Endothelial cell of umbilical vein (primary cell): ENCODE measurements around the gene EFCAB5. TPM values are rescaled to one million over a fixed set of nuclear protein-coding genes. Genes with fewer than 3 reads are reported as not detected.
"Not testable (repeated sequence)": the region's sequence is repeated elsewhere in the genome, so short reads cannot be mapped to it uniquely, and the experiment has no call there.

Experiments
- BruUV-seq: library from RNA; stranded (reverse); fragments of 400-500 nt; replicated peaks from 2 replicates; lab custom pipeline; 2021; lab: Mats Ljungman, UMichigan
- CTCF ChIA-PET: fragments of 300-600, 350-600 bp; sonication (Branson Sonifier 250); formaldehyde crosslinking; loops from one replicate; lab custom pipeline; 2021; ENCODE audit warnings: antibody characterized with exemption, inconsistent platforms; lab: Charles Lee
- POLR2A ChIA-PET: fragments of 300-600, 350-600 bp; sonication (Branson Sonifier 250); formaldehyde crosslinking; loops from one replicate; lab custom pipeline; 2021; ENCODE audit warnings: antibody characterized with exemption, inconsistent platforms; lab: Charles Lee
- DNase-seq: peaks from one replicate; pipeline ENCODE4 v3.0.0-alpha.2; 2011; ENCODE audit warnings: low read depth, low spot score
- FAIRE-seq: peaks from 2 replicates; lab custom pipeline; 2011; peaks lifted over from hg19 to GRCh38; lab: Jason Lieb, UNC
- H2AFZ ChIP-seq: 2 replicates; pipeline ENCODE4 v1.6.0; 2012; ENCODE audit warnings: low read depth, low read length, control low read depth, inconsistent platforms
- H3K27ac ChIP-seq: 2 replicates; pipeline ENCODE4 v1.5.1; 2011; ENCODE audit warnings: low read depth, mild to moderate bottlenecking, control low read depth, low read length, moderate library complexity; ENCODE audit not compliant: insufficient read depth
- H3K27me3 ChIP-seq, 2 experiments: 2 replicates each; pipeline versions ENCODE4 v1.6.0 to v1.6.1; 2011; ENCODE audit warnings: low read length in 2 of 2, mixed read lengths in 1 of 2; ENCODE audit not compliant: control insufficient read depth in 2 of 2, insufficient read depth in 2 of 2
- H3K36me3 ChIP-seq, 2 experiments: 2 replicates in 1 of 2; 3 replicates in 1 of 2; pipeline ENCODE4 v1.5.1; 2011; ENCODE audit warnings: low read length in 2 of 2, mild to moderate bottlenecking in 1 of 2, moderate library complexity in 1 of 2; ENCODE audit not compliant: control insufficient read depth in 2 of 2, insufficient read depth in 2 of 2; ENCODE audit errors: extremely low read depth in 1 of 2
- H3K4me1 ChIP-seq: 3 replicates; pipeline ENCODE4 v1.5.1; 2011; ENCODE audit warnings: mild to moderate bottlenecking, low read length; ENCODE audit not compliant: control insufficient read depth, insufficient read depth; ENCODE audit errors: extremely low read depth
- H3K4me2 ChIP-seq: 2 replicates; pipeline ENCODE4 v1.6.1; 2011; ENCODE audit warnings: low read length, control low read depth, mixed read lengths; ENCODE audit not compliant: insufficient read depth
- H3K4me3 ChIP-seq, 3 experiments: fragments of 200-600 bp in 1 of 3; sonication (generic), shearing (Covaris generic) in 1 of 3; replicated peaks in 1 of 3; 2 replicates each; pipeline ENCODE4 v1.5.1; 2011 to 2016; ENCODE audit warnings: control low read depth in 3 of 3, low read length in 3 of 3, mild to moderate bottlenecking in 2 of 3, inconsistent platforms in 1 of 3, low read depth in 1 of 3, moderate library complexity in 1 of 3; ENCODE audit not compliant: insufficient read depth in 1 of 3
- H3K79me2 ChIP-seq: 2 replicates; pipeline ENCODE4 v1.6.0; 2012; ENCODE audit warnings: low read length, inconsistent platforms; ENCODE audit not compliant: control insufficient read depth, insufficient read depth
- H3K9ac ChIP-seq: replicated peaks from 2 replicates; pipeline ENCODE3; 2011; ENCODE audit warnings: low read length, control low read depth; ENCODE audit not compliant: insufficient read depth; ENCODE audit errors: extremely low read depth
- H3K9me1 ChIP-seq: replicated peaks from 3 replicates; pipeline ENCODE4 v1.6.0; 2011; ENCODE audit warnings: mild to moderate bottlenecking, low read length; ENCODE audit not compliant: control insufficient read depth, insufficient read depth; ENCODE audit errors: extremely low read depth
- H3K9me3 ChIP-seq: replicated peaks from 2 replicates; pipeline ENCODE4 v1.5.1; 2012; ENCODE audit warnings: low read length, inconsistent platforms; ENCODE audit not compliant: control insufficient read depth, insufficient read depth
- H4K20me1 ChIP-seq: replicated peaks from 2 replicates; pipeline ENCODE3; 2011; ENCODE audit warnings: mild to moderate bottlenecking, low read length; ENCODE audit not compliant: control insufficient read depth, insufficient read depth; ENCODE audit errors: extremely low read depth
- CTCF ChIP-seq, 2 donors: IDR thresholded peaks; 1 replicate in 1 of 2; 2 replicates in 1 of 2; pipeline ENCODE4 v1.5.1; 2011; ENCODE audit warnings: low read length in 2 of 2, mild to moderate bottlenecking in 2 of 2, moderate library complexity in 2 of 2, control low read depth in 1 of 2, inconsistent platforms in 1 of 2, low read depth in 1 of 2; ENCODE audit not compliant: insufficient read depth in 1 of 2; ENCODE audit errors: extremely low read depth in 1 of 2
- EZH2 ChIP-seq: IDR thresholded peaks from 2 replicates; pipeline ENCODE4 v1.6.1; 2012; ENCODE audit warnings: borderline replicate concordance, low read depth, mild to moderate bottlenecking, moderate library complexity, low read length, inconsistent platforms; ENCODE audit not compliant: severe bottlenecking
- FOS ChIP-seq: IDR thresholded peaks from 2 replicates; pipeline ENCODE4 v1.6.1; 2011; ENCODE audit warnings: mild to moderate bottlenecking, low read length, moderate library complexity, borderline replicate concordance; ENCODE audit not compliant: insufficient read depth
- GATA2 ChIP-seq: IDR thresholded peaks from 2 replicates; pipeline ENCODE4 v1.7.0; 2011; ENCODE audit warnings: low read depth, mild to moderate bottlenecking, moderate library complexity, mixed read lengths, low read length; ENCODE audit not compliant: insufficient read length, insufficient read depth
- JUN ChIP-seq: IDR thresholded peaks from 2 replicates; pipeline ENCODE4 v1.6.1; 2011; ENCODE audit warnings: borderline replicate concordance, low read depth; ENCODE audit not compliant: insufficient read length, insufficient read depth
- MAX ChIP-seq: IDR thresholded peaks from 2 replicates; pipeline ENCODE4 v1.6.1; 2011; ENCODE audit not compliant: insufficient read depth, insufficient read length
- MYC ChIP-seq: IDR thresholded peaks from one replicate; pipeline ENCODE4 v1.6.1; 2011; ENCODE audit warnings: mild to moderate bottlenecking, low read depth, low read length
- POLR2A ChIP-seq: IDR thresholded peaks from 2 replicates; pipeline ENCODE4 v1.6.1; 2012; ENCODE audit warnings: low read depth, mild to moderate bottlenecking, control low read depth, low read length
- POLR2AphosphoS5 ChIP-seq: IDR thresholded peaks from 2 replicates; pipeline ENCODE4 v1.6.1; 2012; ENCODE audit warnings: low read depth, mild to moderate bottlenecking, control low read depth, low read length, moderate library complexity; ENCODE audit not compliant: insufficient read depth
- dilution Hi-C: fragments of 300-500 bp; cut with MboI; formaldehyde crosslinking; loops from one replicate; pipeline ENCODE4 v1.15.0; 2019; ENCODE audit warnings: low sequenced_read_pairs; ENCODE audit not compliant: extremely low pct_ligation_motif_present
- intact Hi-C: fragments of 100-400 bp; cut with micrococcal nuclease; formaldehyde crosslinking; loops from one replicate; pipeline ENCODE4 v1.10.0; 2022
- polyA plus RNA-seq, 4 experiments: library from polyadenylated mRNA; depleted of rRNA in 3 of 4; stranded (reverse) in 3 of 4; unstranded in 1 of 4; fragments of >200 nt; gene quantifications; 2 replicates each; pipeline versions ENCODE4 v1.2.1 to v1.2.3, GENCODE V29; 2011 to 2012; ENCODE audit warnings: missing spikeins in 1 of 4
- total RNA-seq: library from RNA; stranded (reverse); gene quantifications from 2 replicates; pipeline ENCODE4 v1.2.3, GENCODE V29; 2021

The EFCAB5 gene
- total and polyA plus RNA-seq, 2 donors (not counting 3 experiments of a cell fraction or from before 2014, with no cell fraction given): 0.04 to 0.40 TPM

- dilution Hi-C loops: no loop called here
- POLR2A ChIA-PET: no interaction called here
- no peak for FAIRE-seq
Observed at GRCh38 chr17:29956225-29956624, 14.8 kb downstream of the EFCAB5 start.

GRCh38 chr17:29957488-29957887 lies 16.1 kb downstream of the EFCAB5 start:
- FAIRE-seq, H3K4me1 ChIP-seq, H3K4me2 ChIP-seq, H3K9ac ChIP-seq, H3K9me3 ChIP-seq, H2AFZ ChIP-seq, H3K9me1 ChIP-seq, intact Hi-C loops, H3K27me3 ChIP-seq, H3K27ac ChIP-seq, dilution Hi-C loops, DNase-seq, H3K4me3 ChIP-seq, POLR2A ChIA-PET, BruUV-seq, H3K79me2 ChIP-seq, H3K36me3 ChIP-seq, H4K20me1 ChIP-seq: not testable (repeated sequence)
- CTCF ChIA-PET: interaction anchor here (1.8 kb wide), 1 partner anchor 24 kb away, joined by 4 read pairs; no protein-coding TSS in a partner anchor

More at GRCh38 chr17:29956225-29956624, 14.8 kb downstream of the EFCAB5 start:
- Histone ChIP-seq H3K4me3 (no peak overlapping the region), H3K27ac (no peak overlapping the region), H3K9ac (no peak overlapping the region), H3K27me3 (peaks cover 0 to 2% of the 10 kb centered on the region in 2 experiments), H4K20me1 (no peaks in the 10 kb centered on the region), H2AFZ (no peak overlapping the region), H3K4me2 (no peak overlapping the region), H3K9me3 (no peaks in the 10 kb centered on the region), H3K36me3 (no peaks in the 10 kb centered on the region), H3K9me1 (no peaks in the 10 kb centered on the region), H3K4me1 (no peaks in the 10 kb centered on the region), H3K79me2 (no peaks in the 10 kb centered on the region)
- TF ChIP-seq MAX: no peak
- no peak for TF ChIP-seq POLR2A
- TF ChIP-seq FOS: no peak
- TF ChIP-seq GATA2: no peak
- no peak for TF ChIP-seq POLR2AphosphoS5
- no peak for TF ChIP-seq MYC
- no peak for TF ChIP-seq CTCF (IDR thresholded peaks at IDR 0.05; ENCODE audit: extremely low read depth in 1 of 2, insufficient read depth in 1 of 2, low read depth in 1 of 2, low read length in 2 of 2)
- no peak for TF ChIP-seq JUN
- no peak for TF ChIP-seq EZH2
- BruUV-seq: no TSS peak
- intact Hi-C loops: no loop called here
- CTCF ChIA-PET: interaction anchor here (1.4 to 2.3 kb wide), 2 partner anchors 18 to 137 kb away, joined by 3 to 5 read pairs; no protein-coding TSS in a partner anchor
- no peak for DNase-seq
